SK-N-SH (cell line): ENCODE measurements around the gene BIRC6. TPM values are rescaled to one million over a fixed set of nuclear protein-coding genes. Genes with fewer than 3 reads are reported as not detected.

Source experiments
- CTCF ChIA-PET: fragments of 300-600, 350-600 bp; formaldehyde crosslinking; extraction: SDS; loops from one replicate; lab custom pipeline; 2021; lab: Yijun Ruan, JAX
- POLR2A ChIA-PET: fragments of 350-600 bp; sonication (Branson Sonifier 250); formaldehyde crosslinking; extraction: SDS; loops from one replicate; lab custom pipeline; 2020; ENCODE audit warnings: antibody characterized with exemption, inconsistent platforms; lab: Yijun Ruan, JAX
- DNase-seq: peaks from one replicate; pipeline ENCODE4 v3.0.0; 2012
- H2AFZ ChIP-seq: fragments of 200-600 bp; sonication (generic); 2 replicates; pipeline ENCODE4 v1.8.1; 2016; ENCODE audit warnings: antibody characterized with exemption, mild to moderate bottlenecking, low read depth
- H3F3A ChIP-seq: fragments of 200-600 bp; sonication (generic); replicated peaks from 2 replicates; pipeline ENCODE3; 2016; ENCODE audit warnings: antibody characterized with exemption, mild to moderate bottlenecking; ENCODE audit not compliant: insufficient read depth
- H3K27ac ChIP-seq, 2 experiments: fragments of 200-500 bp in 1 of 2; fragments of 200-600 bp in 1 of 2; sonication (Bioruptor generic) in 1 of 2; sonication (generic), shearing (Covaris generic) in 1 of 2; 2 replicates each; pipeline versions ENCODE4 v1.5.1 to v1.6.1; 2014 to 2016; ENCODE audit warnings: low read depth in 2 of 2, inconsistent platforms in 1 of 2, low read length in 1 of 2, mild to moderate bottlenecking in 1 of 2, mixed read lengths in 1 of 2
- H3K27me3 ChIP-seq: fragments of 200-600 bp; sonication (generic), shearing (Covaris generic); 2 replicates; pipeline ENCODE4 v1.6.1; 2016; ENCODE audit warnings: mixed run types; ENCODE audit not compliant: insufficient read depth
- H3K36me3 ChIP-seq, 2 experiments: fragments of 200-500 bp in 1 of 2; fragments of 200-600 bp in 1 of 2; sonication (Bioruptor generic) in 1 of 2; sonication (generic) in 1 of 2; replicated peaks in 1 of 2; 2 replicates each; pipeline versions ENCODE3 to v1.5.1; 2014 to 2016; ENCODE audit warnings: low read length in 1 of 2, mild to moderate bottlenecking in 1 of 2; ENCODE audit not compliant: insufficient read depth in 2 of 2, control insufficient read depth in 1 of 2
- H3K4me1 ChIP-seq, 2 experiments: fragments of 200-500 bp in 1 of 2; fragments of 200-600 bp in 1 of 2; sonication (Bioruptor generic) in 1 of 2; sonication (generic), shearing (Covaris generic) in 1 of 2; 2 replicates each; pipeline versions ENCODE4 v1.5.1 to v1.6.1; 2014 to 2016; ENCODE audit warnings: low read depth in 1 of 2, low read length in 1 of 2, mixed run types in 1 of 2; ENCODE audit not compliant: insufficient read depth in 2 of 2, control insufficient read depth in 1 of 2
- H3K4me2 ChIP-seq: fragments of 200-600 bp; sonication (generic), shearing (Covaris generic); 2 replicates; pipeline ENCODE4 v1.6.1; 2017; ENCODE audit warnings: mixed run types
- H3K4me3 ChIP-seq, 2 experiments: fragments of 200-500 bp in 1 of 2; fragments of 200-600 bp in 1 of 2; sonication (Bioruptor generic) in 1 of 2; sonication (generic), shearing (Covaris generic) in 1 of 2; 2 replicates each; pipeline versions ENCODE4 v1.5.1 to v1.8.1; 2014 to 2016; ENCODE audit warnings: low read depth in 2 of 2, inconsistent platforms in 1 of 2, low read length in 1 of 2, mild to moderate bottlenecking in 1 of 2, mixed read lengths in 1 of 2, moderate library complexity in 1 of 2
- H3K79me2 ChIP-seq: fragments of 200-600 bp; sonication (generic); 2 replicates; pipeline ENCODE4 v1.8.1; 2017; ENCODE audit warnings: mild to moderate bottlenecking; ENCODE audit not compliant: insufficient read depth
- H3K9ac ChIP-seq: fragments of 200-600 bp; sonication (generic); 2 replicates; pipeline ENCODE4 v1.6.1; 2017; ENCODE audit warnings: mixed run types
- H3K9me2 ChIP-seq: fragments of 200-600 bp; sonication (generic); 2 replicates; pipeline ENCODE4 v1.6.1; 2017; ENCODE audit warnings: mixed run types
- H3K9me3 ChIP-seq: fragments of 200-600 bp; sonication (generic); 2 replicates; pipeline ENCODE4 v1.6.1; 2017; ENCODE audit warnings: mixed run types, mild to moderate bottlenecking, moderate library complexity
- H4K20me1 ChIP-seq: fragments of 200-600 bp; sonication (generic); 2 replicates; pipeline ENCODE4 v1.6.1; 2017; ENCODE audit warnings: mild to moderate bottlenecking, mixed run types; ENCODE audit not compliant: insufficient read depth
- CHD2 ChIP-seq: fragments of 150-350 bp; IDR thresholded peaks from 2 replicates; pipeline ENCODE4 v1.6.1; 2018; ENCODE audit warnings: low read length; ENCODE audit not compliant: partially characterized antibody
- ELF1 ChIP-seq: IDR thresholded peaks from 2 replicates; pipeline ENCODE4 v1.4.0; 2012
- EP300 ChIP-seq, 2 experiments: IDR thresholded peaks; 2 replicates each; pipeline versions ENCODE4 v1.4.0 to v1.6.1; 2012; ENCODE audit warnings: borderline replicate concordance in 1 of 2, low read depth in 1 of 2, low read length in 1 of 2
- EZH2phosphoT487 ChIP-seq: fragments of 200-600 bp; sonication (generic); IDR thresholded peaks from 2 replicates; pipeline ENCODE4 v1.6.1; 2017; ENCODE audit warnings: low read depth, mixed run types, mild to moderate bottlenecking, antibody characterized with exemption, moderate library complexity, borderline replicate concordance
- FOXM1 ChIP-seq: IDR thresholded peaks from 2 replicates; pipeline ENCODE4 v1.4.0; 2012; ENCODE audit warnings: low read depth, mild to moderate bottlenecking
- MXI1 ChIP-seq: IDR thresholded peaks from 2 replicates; pipeline ENCODE4 v1.6.1; 2012; ENCODE audit warnings: mild to moderate bottlenecking, low read depth, low read length, improper control_type of control experiment
- NFIC ChIP-seq: IDR thresholded peaks from 2 replicates; pipeline ENCODE4 v1.4.0; 2012; ENCODE audit warnings: borderline replicate concordance
- PBX3 ChIP-seq: IDR thresholded peaks from 2 replicates; pipeline ENCODE4; 2012
- POLR2AphosphoS5 ChIP-seq: IDR thresholded peaks from 2 replicates; pipeline ENCODE4 v1.6.1; 2012; ENCODE audit warnings: low read depth, low read length
- RFX5 ChIP-seq: IDR thresholded peaks from 2 replicates; pipeline ENCODE4 v1.6.1; 2012; ENCODE audit warnings: mild to moderate bottlenecking, improper control_type of control experiment, low read length
- RXRA ChIP-seq: IDR thresholded peaks from 2 replicates; pipeline ENCODE4 v1.4.0; 2012; ENCODE audit warnings: low read depth, mild to moderate bottlenecking, borderline replicate concordance
- SMC3 ChIP-seq: IDR thresholded peaks from 2 replicates; pipeline ENCODE4 v1.6.1; 2012; ENCODE audit warnings: low read depth, low read length, improper control_type of control experiment
- WGBS: methylation state at CpG from one replicate; pipeline ENCODE4 v1.1.6; 2017; ENCODE audit warnings: low lambda C conversion rate; 5-methylcytosine and 5-hydroxymethylcytosine counted together
- polyA plus RNA-seq, 3 experiments: library from polyadenylated mRNA; depleted of rRNA; stranded (reverse); fragments of >200 nt; gene quantifications; 2 replicates each; pipeline ENCODE4 v1.2.3, GENCODE V29; 2012
- TF ChIP-seq, protein P1 (sequence below): IDR thresholded peaks from 2 replicates; pipeline ENCODE4 v1.4.0; 2012; ENCODE audit warnings: low read depth

The BIRC6 gene
- polyA plus RNA-seq, 1 of the 3 experiments (the other 2 are of a cell fraction) = 28.9 TPM

- H3K27ac ChIP-seq = no peak overlapping the region
- peaks cover 0 to 6% of the 10 kb centered on the region in 2 experiments; a peak in 2 of 4 replicates for H3K4me1 ChIP-seq
- POLR2A ChIA-PET = no interaction called here
- H3K27me3 ChIP-seq = no peaks in the 10 kb centered on the region
- H3F3A ChIP-seq = peaks cover 28% of the 10 kb centered on the region
- H2AFZ ChIP-seq = no peak overlapping the region
- 95% methylated on average over 3 of the region's 3 CpGs for WGBS
- CTCF ChIA-PET = no interaction called here
- no peaks in the 10 kb centered on the region for H3K79me2 ChIP-seq
- H3K36me3 ChIP-seq = peaks cover 1 to 36% of the 10 kb centered on the region in 2 experiments
- DNase-seq = no peak
- no peak overlapping the region for H3K4me3 ChIP-seq
- TF ChIP-seq RXRA = no peak
- TF ChIP-seq POLR2AphosphoS5 = no peak
- TF ChIP-seq PBX3 = no peak
- no peak for TF ChIP-seq ELF1
- no peaks in the 10 kb centered on the region for H3K9me2 ChIP-seq
- H3K9ac ChIP-seq = no peak overlapping the region
- no peaks in the 10 kb centered on the region for H4K20me1 ChIP-seq
- no peaks in the 10 kb centered on the region for H3K9me3 ChIP-seq
- no peak overlapping the region for H3K4me2 ChIP-seq
These were observed 299.2 kb downstream of the BIRC6 start for GRCh38 chr2:32656069-32656468.

DNA sequence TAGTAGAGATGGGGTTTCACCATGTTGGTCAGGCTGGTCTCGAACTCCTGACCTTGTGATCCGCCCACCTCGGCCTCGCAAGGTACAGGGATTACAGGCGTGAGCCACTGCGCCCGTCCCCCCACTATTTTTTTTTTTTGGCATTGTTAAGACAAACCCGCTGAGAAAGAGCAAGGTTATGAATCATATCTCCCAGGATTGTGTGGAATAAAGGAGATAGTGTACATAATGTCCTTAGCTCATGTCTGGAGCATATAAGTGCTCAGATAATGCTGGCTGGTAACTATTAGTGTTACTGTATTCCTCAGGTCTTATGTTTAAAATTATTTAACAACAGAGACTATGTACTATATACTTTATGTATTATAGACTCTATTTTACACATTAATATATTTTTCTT lies 307.0 kb downstream of the BIRC6 start:
- 94% methylated on average over 8 of the region's 8 CpGs for WGBS
- CTCF ChIA-PET = interaction anchor here (0.9 kb wide), 1 partner anchor 190 kb away, joined by 3 read pairs; no protein-coding TSS in a partner anchor
- H3K9ac ChIP-seq = no peak overlapping the region

More for the DNA sequence above, 307.0 kb downstream of the BIRC6 start:
- Histone ChIP-seq H3K27ac (no peak overlapping the region), H3K27me3 (no peaks in the 10 kb centered on the region), H3K4me2 (no peak overlapping the region), H3F3A (no peaks in the 10 kb centered on the region), H3K36me3 (peaks cover 2 to 25% of the 10 kb centered on the region in 2 experiments), H2AFZ (no peak overlapping the region), H3K79me2 (no peaks in the 10 kb centered on the region), H3K9me2 (no peaks in the 10 kb centered on the region), H4K20me1 (no peaks in the 10 kb centered on the region), H3K9me3 (no peaks in the 10 kb centered on the region), H3K4me3 (no peak overlapping the region), H3K4me1 (no peaks in the 10 kb centered on the region)
- TF ChIP-seq EZH2phosphoT487 = no peak
- TF ChIP-seq PBX3 = no peak
- TF ChIP-seq EP300 (IDR thresholded peaks at IDR 0.05; ENCODE audit: borderline replicate concordance in 1 of 2, low read depth in 1 of 2, low read length in 1 of 2) = no peak
- no peak for TF ChIP-seq CHD2
- no peak for TF ChIP-seq NFIC
- TF ChIP-seq RFX5 = no peak
- no peak for TF ChIP-seq MXI1
- TF ChIP-seq, protein P1, sequence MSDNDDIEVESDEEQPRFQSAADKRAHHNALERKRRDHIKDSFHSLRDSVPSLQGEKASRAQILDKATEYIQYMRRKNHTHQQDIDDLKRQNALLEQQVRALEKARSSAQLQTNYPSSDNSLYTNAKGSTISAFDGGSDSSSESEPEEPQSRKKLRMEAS = no peak
- TF ChIP-seq SMC3 = no peak
- no peak for TF ChIP-seq FOXM1
- POLR2A ChIA-PET = no interaction called here
- DNase-seq = no peak
